Measurements from ENCODE around the gene COQ6. TPM values are rescaled to one million over a fixed set of nuclear protein-coding genes. Genes with fewer than 3 reads are reported as not detected.
"Not testable (repeated sequence)": the region's sequence is repeated elsewhere in the genome, so short reads cannot be mapped to it uniquely, and the experiment has no call there.

COQ6 gene
- total RNA-seq, 1 experiment from 2014 or later = 21.9 TPM

GRCh38 chr14:73998726-73999125, 48.6 kb downstream of the COQ6 start:
- CTCF ChIA-PET = interaction anchor here (1.8 kb wide), 1 partner anchor 15 kb away, joined by 5 read pairs; no protein-coding TSS in a partner anchor
- H3K27me3 Mint-ChIP-seq (ENCODE audit: unreplicated experiment) = no peaks in the 10 kb centered on the region
- no peak for TF ChIP-seq CTCF (IDR thresholded peaks at IDR 0.05; ENCODE audit: unreplicated experiment)
- no TSS peak for BruUV-seq (replicated peaks)
- H3K27ac Mint-ChIP-seq (ENCODE audit: unreplicated experiment) = no peak overlapping the region
- no peaks in the 10 kb centered on the region for H3K9me3 Mint-ChIP-seq (ENCODE audit: low read depth, unreplicated experiment)
- no peaks in the 10 kb centered on the region for H3K36me3 Mint-ChIP-seq (ENCODE audit: insufficient read depth, unreplicated experiment)
- intact Hi-C loops (cut with micrococcal nuclease; ENCODE audit: unreplicated experiment) = no loop called here
- no peak for DNase-seq
- H3K4me3 Mint-ChIP-seq (ENCODE audit: low read depth, unreplicated experiment) = no peak overlapping the region
- H3K4me1 Mint-ChIP-seq (ENCODE audit: low read depth, unreplicated experiment) = peaks cover 34% of the 10 kb centered on the region

DNA sequence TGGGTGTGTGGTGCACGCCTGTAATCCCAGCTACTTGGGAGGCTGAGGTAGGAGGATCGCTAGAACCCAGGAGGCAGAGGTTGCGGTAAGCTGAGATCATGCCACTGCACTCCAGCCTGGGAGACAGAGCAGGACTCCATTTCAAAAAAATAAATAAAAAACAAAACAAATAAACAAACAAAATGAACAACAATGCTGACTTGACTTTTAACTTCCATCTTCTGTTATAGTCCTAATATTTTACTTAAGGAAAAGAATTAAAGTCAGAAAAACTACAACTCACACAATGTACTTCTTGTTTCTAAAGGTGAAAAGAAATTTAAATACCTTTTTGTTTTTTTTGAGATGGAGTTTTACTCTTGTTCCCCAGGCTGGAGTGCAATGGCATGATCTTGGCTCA, 55.6 kb downstream of the COQ6 start:
- H3K27me3 Mint-ChIP-seq (ENCODE audit: unreplicated experiment); DNase-seq; H3K4me3 Mint-ChIP-seq (ENCODE audit: low read depth, unreplicated experiment); intact Hi-C loops (cut with micrococcal nuclease; ENCODE audit: unreplicated experiment); H3K27ac Mint-ChIP-seq (ENCODE audit: unreplicated experiment); H3K4me1 Mint-ChIP-seq (ENCODE audit: low read depth, unreplicated experiment); BruUV-seq (replicated peaks); H3K9me3 Mint-ChIP-seq (ENCODE audit: low read depth, unreplicated experiment); H3K36me3 Mint-ChIP-seq (ENCODE audit: insufficient read depth, unreplicated experiment); CTCF ChIA-PET: not testable (repeated sequence)

DNA sequence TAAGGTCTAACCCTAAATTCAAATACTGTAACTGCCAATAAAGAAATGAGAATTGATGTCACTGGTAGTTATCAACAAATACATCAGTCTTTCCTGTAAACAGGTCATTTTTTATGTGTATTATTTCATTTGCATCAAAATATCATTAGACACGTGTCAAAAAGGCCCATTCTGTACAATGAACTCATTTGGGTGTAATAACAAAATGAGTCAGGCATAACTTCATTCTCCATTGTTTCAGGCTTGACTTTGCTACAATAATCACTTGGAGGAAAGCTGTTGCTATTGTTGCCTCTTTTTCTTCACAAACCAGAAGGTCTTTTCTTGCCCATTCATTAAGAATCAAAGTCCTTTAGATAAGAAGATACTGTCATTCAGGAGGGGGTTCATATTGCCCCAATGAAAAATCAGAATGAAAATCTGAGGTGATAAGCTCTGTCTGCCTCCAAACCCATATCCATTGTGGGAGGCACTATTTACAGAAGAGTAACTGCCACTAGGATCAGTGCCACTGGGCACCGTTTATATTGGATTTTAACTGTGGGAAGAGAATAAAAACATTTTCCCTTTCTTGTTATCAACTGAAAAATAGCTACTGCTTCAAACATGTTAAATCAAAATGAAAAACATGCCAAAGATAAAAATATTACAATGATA, 58.9 kb downstream of the COQ6 start:
- H3K9me3 Mint-ChIP-seq (ENCODE audit: low read depth, unreplicated experiment) = no peaks in the 10 kb centered on the region
- H3K4me1 Mint-ChIP-seq (ENCODE audit: low read depth, unreplicated experiment) = peaks cover 8% of the 10 kb centered on the region
- no peak overlapping the region for H3K4me3 Mint-ChIP-seq (ENCODE audit: low read depth, unreplicated experiment)
- no peak for TF ChIP-seq CTCF (IDR thresholded peaks at IDR 0.05; ENCODE audit: unreplicated experiment)
- H3K27ac Mint-ChIP-seq (ENCODE audit: unreplicated experiment) = no peak overlapping the region
- no TSS peak for BruUV-seq (replicated peaks)
- intact Hi-C loops (cut with micrococcal nuclease; ENCODE audit: unreplicated experiment) = no loop called here
- DNase-seq = no peak
- H3K27me3 Mint-ChIP-seq (ENCODE audit: unreplicated experiment) = no peaks in the 10 kb centered on the region
- CTCF ChIA-PET = no interaction called here
- no peaks in the 10 kb centered on the region for H3K36me3 Mint-ChIP-seq (ENCODE audit: insufficient read depth, unreplicated experiment)

Other genes starting within 250 kb of the COQ6 start
- gene PNMA1, start 235.9 kb upstream of the COQ6 start, total RNA-seq (2022) = 37.2 and 37.9 TPM in 2 replicates
- 9.4 and 12.0 TPM in 2 replicates for gene PTGR2, start 98.5 kb upstream of the COQ6 start, total RNA-seq (2022)
- 37.6 and 39.7 TPM in 2 replicates for gene ZNF410, start 63.4 kb upstream of the COQ6 start, total RNA-seq (2022)
- gene FAM161B, start 208 bp upstream of the COQ6 start, total RNA-seq (2022) = 1.6 and 1.7 TPM in 2 replicates
- gene ENTPD5, start 69.0 kb downstream of the COQ6 start, total RNA-seq (2022) = 10.0 and 10.5 TPM in 2 replicates
- 1.3 and 1.8 TPM in 2 replicates for gene BBOF1, start 69.0 kb downstream of the COQ6 start, total RNA-seq (2022)
- gene ALDH6A1, start 134.2 kb downstream of the COQ6 start, total RNA-seq (2022) = 17.2 and 19.6 TPM in 2 replicates
- gene LIN52, start 134.7 kb downstream of the COQ6 start, total RNA-seq (2022) = 9.1 and 11.2 TPM in 2 replicates

Measured in Calu3 (cell line).